ENCODE measurements around the gene SLC25A25. TPM values are rescaled to one million over a fixed set of nuclear protein-coding genes. Genes with fewer than 3 reads are reported as not detected.

SLC25A25 gene
- total RNA-seq, 1 experiment from 2014 or later, result 18.5 TPM

DNA sequence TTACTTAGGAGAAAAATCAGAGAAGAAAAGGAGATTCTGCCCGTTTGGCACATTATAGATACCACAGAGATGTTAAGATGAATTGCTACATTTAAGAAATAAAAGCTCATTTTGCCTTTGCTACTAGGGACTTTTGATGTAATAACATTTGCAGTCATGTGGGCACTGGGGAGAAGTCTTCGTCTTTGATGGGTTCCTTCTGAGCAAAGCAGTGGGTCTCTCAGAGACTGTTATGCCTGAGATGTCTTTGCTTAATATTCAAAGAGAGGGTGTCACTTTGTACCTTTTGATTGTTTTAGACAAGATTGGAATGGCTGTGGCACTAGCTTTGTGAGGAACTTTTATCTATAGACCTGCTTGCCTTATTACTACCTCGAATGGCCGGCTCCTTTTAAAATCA is 25.0 kb downstream of the SLC25A25 start:
- no peaks in the 10 kb centered on the region for H3K36me3 ChIP-seq (ENCODE audit: control insufficient read depth, insufficient read depth, low read length)
- no peak overlapping the region for H3K4me3 ChIP-seq (ENCODE audit: low read depth, low read length)
- Mint-ChIP-seq H3K4me3 (ENCODE audit: unreplicated experiment) (no peak overlapping the region), H3K36me3 (ENCODE audit: insufficient read depth, unreplicated experiment) (peaks cover 2% of the 10 kb centered on the region), H3K4me1 (ENCODE audit: low read depth, unreplicated experiment) (peaks cover 16% of the 10 kb centered on the region), H3K27me3 (ENCODE audit: insufficient read depth, unreplicated experiment) (no peaks in the 10 kb centered on the region), H3K27ac (ENCODE audit: unreplicated experiment) (peak overlapping the region; percentile 96), H3K9me3 (ENCODE audit: unreplicated experiment) (no peaks in the 10 kb centered on the region)
- CTCF ChIA-PET, result no interaction called here
- TF ChIP-seq, protein P1, sequence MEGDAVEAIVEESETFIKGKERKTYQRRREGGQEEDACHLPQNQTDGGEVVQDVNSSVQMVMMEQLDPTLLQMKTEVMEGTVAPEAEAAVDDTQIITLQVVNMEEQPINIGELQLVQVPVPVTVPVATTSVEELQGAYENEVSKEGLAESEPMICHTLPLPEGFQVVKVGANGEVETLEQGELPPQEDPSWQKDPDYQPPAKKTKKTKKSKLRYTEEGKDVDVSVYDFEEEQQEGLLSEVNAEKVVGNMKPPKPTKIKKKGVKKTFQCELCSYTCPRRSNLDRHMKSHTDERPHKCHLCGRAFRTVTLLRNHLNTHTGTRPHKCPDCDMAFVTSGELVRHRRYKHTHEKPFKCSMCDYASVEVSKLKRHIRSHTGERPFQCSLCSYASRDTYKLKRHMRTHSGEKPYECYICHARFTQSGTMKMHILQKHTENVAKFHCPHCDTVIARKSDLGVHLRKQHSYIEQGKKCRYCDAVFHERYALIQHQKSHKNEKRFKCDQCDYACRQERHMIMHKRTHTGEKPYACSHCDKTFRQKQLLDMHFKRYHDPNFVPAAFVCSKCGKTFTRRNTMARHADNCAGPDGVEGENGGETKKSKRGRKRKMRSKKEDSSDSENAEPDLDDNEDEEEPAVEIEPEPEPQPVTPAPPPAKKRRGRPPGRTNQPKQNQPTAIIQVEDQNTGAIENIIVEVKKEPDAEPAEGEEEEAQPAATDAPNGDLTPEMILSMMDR (IDR thresholded peaks at IDR 0.05; ENCODE audit: insufficient read depth in 1 of 2, low read depth in 1 of 2, low read length in 1 of 2, severe bottlenecking in 1 of 2, unreplicated experiment in 1 of 2), result no peak
- POLR2A ChIA-PET, result no interaction called here
- no TSS peak for BruUV-seq (replicated peaks)
- H3K4me1 ChIP-seq, result peaks cover 21% of the 10 kb centered on the region
- H3K27me3 ChIP-seq (replicated peaks; ENCODE audit: control insufficient read depth, insufficient read depth, low read length), result no peaks in the 10 kb centered on the region
- intact Hi-C loops (cut with micrococcal nuclease; ENCODE audit: unreplicated experiment), result no loop called here
- DNase-seq, result no peak
- H3K9me3 ChIP-seq, result no peaks in the 10 kb centered on the region

DNA sequence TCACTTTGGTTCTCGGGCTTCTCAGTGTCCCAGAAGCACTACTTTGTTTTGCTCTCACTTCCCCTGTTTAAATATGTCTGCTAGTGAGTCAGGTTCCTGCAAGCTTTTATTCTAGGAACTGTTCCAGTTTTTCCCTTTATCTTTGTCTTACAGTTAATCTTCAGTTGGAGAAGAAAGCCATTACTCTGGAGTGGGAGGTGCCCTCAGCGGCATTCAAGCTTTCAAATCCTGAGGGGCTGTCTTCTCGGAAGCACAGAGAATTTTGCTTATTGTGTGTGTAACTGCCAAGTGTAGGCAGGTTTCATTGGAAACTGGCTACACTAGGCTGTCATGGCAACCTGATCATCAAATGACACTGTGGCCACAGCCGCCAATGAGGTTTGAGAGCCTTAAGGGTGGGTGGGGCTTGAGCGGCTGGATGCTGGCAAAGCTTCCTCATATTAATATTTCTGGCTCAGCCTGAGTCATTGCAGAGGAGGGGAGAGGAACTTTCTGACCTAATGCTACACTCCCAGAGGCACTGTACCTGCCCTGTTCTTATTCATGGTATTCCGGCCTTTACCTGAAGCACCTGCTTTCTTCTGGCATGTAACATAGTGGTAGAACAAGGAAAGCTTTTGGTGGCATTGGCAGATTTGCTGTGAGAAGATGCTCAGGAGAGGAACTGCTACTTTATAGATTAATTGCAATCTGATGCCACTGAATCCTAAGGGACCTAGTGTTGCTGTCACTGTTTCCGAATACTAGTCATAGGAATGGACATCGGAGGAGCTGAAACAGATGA is 26.3 kb downstream of the SLC25A25 start:
- Mint-ChIP-seq H3K36me3 (ENCODE audit: insufficient read depth, unreplicated experiment) (peaks cover 15% of the 10 kb centered on the region), H3K27me3 (ENCODE audit: insufficient read depth, unreplicated experiment) (no peaks in the 10 kb centered on the region), H3K9me3 (ENCODE audit: unreplicated experiment) (no peaks in the 10 kb centered on the region), H3K4me3 (ENCODE audit: unreplicated experiment) (no peak overlapping the region), H3K27ac (ENCODE audit: unreplicated experiment) (peak overlapping the region; percentile 96), H3K4me1 (ENCODE audit: low read depth, unreplicated experiment) (peaks cover 16% of the 10 kb centered on the region)
- H3K9me3 ChIP-seq, result no peaks in the 10 kb centered on the region
- CTCF ChIA-PET, result interaction anchor here (0.6 to 1.0 kb wide), 2 partner anchors 27 to 314 kb away, joined by 3 to 4 read pairs; partner anchors contain the start of gene NAIF1
- no TSS peak for BruUV-seq (replicated peaks)
- no peak overlapping the region for H3K4me3 ChIP-seq (ENCODE audit: low read depth, low read length)
- H3K36me3 ChIP-seq (ENCODE audit: control insufficient read depth, insufficient read depth, low read length), result no peaks in the 10 kb centered on the region
- DNase-seq, result peak; percentile 72 to 81
- no peaks in the 10 kb centered on the region for H3K27me3 ChIP-seq (replicated peaks; ENCODE audit: control insufficient read depth, insufficient read depth, low read length)
- peaks cover 24% of the 10 kb centered on the region for H3K4me1 ChIP-seq
- intact Hi-C loops (cut with micrococcal nuclease; ENCODE audit: unreplicated experiment), result no loop called here
- POLR2A ChIA-PET, result interaction anchor here (0.9 kb wide), 1 partner anchor 11 kb away, joined by 3 read pairs; no protein-coding TSS in a partner anchor
- TF ChIP-seq, protein P1 (IDR thresholded peaks at IDR 0.05; ENCODE audit: insufficient read depth in 1 of 2, low read depth in 1 of 2, low read length in 1 of 2, severe bottlenecking in 1 of 2, unreplicated experiment in 1 of 2), result no peak

DNA sequence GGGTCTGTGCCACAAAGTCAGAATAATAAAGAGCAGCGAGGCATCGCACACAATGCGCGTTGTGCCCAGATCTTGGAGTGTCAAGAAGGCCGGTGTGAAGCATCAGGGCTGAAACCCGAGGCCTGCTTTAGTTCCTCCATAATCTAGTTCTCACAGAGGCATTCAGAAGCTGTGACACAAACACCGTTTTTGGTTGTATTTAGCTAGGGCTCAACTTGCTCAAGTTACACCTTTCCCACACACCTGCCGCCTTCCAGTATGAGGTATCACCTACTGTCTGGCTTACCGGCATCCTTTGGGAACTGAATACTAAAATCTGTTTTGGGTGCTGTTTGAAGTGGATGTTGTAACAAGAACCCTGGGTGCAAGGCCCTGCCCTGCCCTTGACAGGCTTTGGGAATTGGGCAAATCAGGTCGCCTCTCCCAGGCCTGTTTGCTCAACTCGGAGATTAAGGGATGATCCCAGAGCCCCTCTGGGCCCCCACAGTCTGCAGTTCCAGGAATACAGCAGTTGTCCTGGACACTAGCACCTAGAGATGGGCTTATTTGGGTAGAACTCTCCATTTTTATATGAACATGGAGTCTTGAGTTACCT is 27.0 kb downstream of the SLC25A25 start:
- Mint-ChIP-seq H3K36me3 (ENCODE audit: insufficient read depth, unreplicated experiment) (peaks cover 20% of the 10 kb centered on the region), H3K4me1 (ENCODE audit: low read depth, unreplicated experiment) (peaks cover 16% of the 10 kb centered on the region), H3K27me3 (ENCODE audit: insufficient read depth, unreplicated experiment) (no peaks in the 10 kb centered on the region), H3K27ac (ENCODE audit: unreplicated experiment) (peak overlapping the region; percentile 96), H3K9me3 (ENCODE audit: unreplicated experiment) (no peaks in the 10 kb centered on the region), H3K4me3 (ENCODE audit: unreplicated experiment) (no peak overlapping the region)
- DNase-seq, result no peak
- Histone ChIP-seq H3K36me3 (ENCODE audit: control insufficient read depth, insufficient read depth, low read length) (no peaks in the 10 kb centered on the region; the same call in 1 of the 2 replicates), H3K4me1 (peaks cover 31% of the 10 kb centered on the region), H3K4me3 (ENCODE audit: low read depth, low read length) (no peak overlapping the region), H3K27me3 (replicated peaks; ENCODE audit: control insufficient read depth, insufficient read depth, low read length) (no peaks in the 10 kb centered on the region), H3K9me3 (no peaks in the 10 kb centered on the region)
- no TSS peak for BruUV-seq (replicated peaks)
- ChIA-PET POLR2A (interaction anchor here (0.9 kb wide), 1 partner anchor 10 kb away, joined by 3 read pairs; no protein-coding TSS in a partner anchor), CTCF (interaction anchor here (0.6 to 1.0 kb wide), 2 partner anchors 28 to 315 kb away, joined by 3 to 4 read pairs; partner anchors contain the start of gene NAIF1)
- TF ChIP-seq, protein P1 (IDR thresholded peaks at IDR 0.05; ENCODE audit: insufficient read depth in 1 of 2, low read depth in 1 of 2, low read length in 1 of 2, severe bottlenecking in 1 of 2, unreplicated experiment in 1 of 2), result no peak
- intact Hi-C loops (cut with micrococcal nuclease; ENCODE audit: unreplicated experiment), result no loop called here

All from Caco-2 (cell line).